HG02884 (cell line): ENCODE results near the gene SAC3D1.

Experiments used
- ATAC-seq: cut with Tn5 transposase; IDR thresholded peaks from one replicate; pipeline ENCODE4 v1.9.1; 2021; ENCODE audit warnings: mild to moderate bottlenecking, moderate library complexity; ENCODE audit not compliant: unreplicated experiment

The SAC3D1 gene

GRCh38 chr11:65059523-65059922, 18.5 kb downstream of the SAC3D1 start:
- ATAC-seq: no peak

GRCh38 chr11:65059959-65060824, 19.2 kb downstream of the SAC3D1 start:
- no peak for ATAC-seq

- no peak for ATAC-seq
Observed at GRCh38 chr11:65060913-65061408, 20.0 kb downstream of the SAC3D1 start.

GRCh38 chr11:65063532-65063931, 22.5 kb downstream of the SAC3D1 start:
- no peak for ATAC-seq

DNA sequence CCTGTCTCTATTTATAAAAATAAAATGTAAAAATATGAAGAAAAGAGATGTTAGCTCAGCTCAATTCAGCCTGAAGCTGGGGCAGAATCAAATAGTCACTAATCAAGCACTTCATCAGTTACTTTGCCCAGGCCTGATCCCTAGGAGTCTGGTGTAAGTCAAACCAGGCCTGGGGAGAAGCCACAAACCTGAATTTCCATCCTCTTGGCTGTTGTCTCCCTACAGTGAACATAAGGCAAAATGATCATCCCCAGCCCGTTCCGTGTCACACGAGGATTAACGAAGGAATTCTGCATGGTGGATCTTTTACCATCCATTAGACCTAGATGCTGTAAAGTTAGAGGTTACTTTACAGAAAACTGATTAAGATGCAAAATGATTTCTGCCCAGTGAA, 23.8 kb downstream of the SAC3D1 start:
- no peak for ATAC-seq

DNA sequence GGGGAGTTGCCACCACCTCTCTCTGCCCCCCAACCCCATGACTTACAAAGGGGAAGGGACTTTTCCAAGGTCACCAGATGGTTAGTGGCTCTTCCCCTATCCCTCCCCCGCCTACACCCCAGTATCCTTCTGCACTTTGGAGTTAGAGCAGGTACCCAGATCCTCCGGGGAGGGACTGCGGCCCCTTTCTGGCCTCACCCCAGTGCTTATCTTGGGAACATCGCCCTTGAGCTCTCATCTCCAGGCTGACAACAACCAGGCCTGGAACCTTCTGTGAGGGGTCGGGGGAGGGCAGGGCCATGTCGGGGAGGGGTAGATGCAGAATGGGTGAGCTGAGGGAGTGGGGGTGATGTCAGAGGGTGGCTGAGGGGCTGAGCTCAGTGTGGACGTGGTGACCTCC, 24.8 kb downstream of the SAC3D1 start:
- no peak for ATAC-seq

GRCh38 chr11:65066315-65066714, 25.3 kb downstream of the SAC3D1 start:
- ATAC-seq: no peak

DNA sequence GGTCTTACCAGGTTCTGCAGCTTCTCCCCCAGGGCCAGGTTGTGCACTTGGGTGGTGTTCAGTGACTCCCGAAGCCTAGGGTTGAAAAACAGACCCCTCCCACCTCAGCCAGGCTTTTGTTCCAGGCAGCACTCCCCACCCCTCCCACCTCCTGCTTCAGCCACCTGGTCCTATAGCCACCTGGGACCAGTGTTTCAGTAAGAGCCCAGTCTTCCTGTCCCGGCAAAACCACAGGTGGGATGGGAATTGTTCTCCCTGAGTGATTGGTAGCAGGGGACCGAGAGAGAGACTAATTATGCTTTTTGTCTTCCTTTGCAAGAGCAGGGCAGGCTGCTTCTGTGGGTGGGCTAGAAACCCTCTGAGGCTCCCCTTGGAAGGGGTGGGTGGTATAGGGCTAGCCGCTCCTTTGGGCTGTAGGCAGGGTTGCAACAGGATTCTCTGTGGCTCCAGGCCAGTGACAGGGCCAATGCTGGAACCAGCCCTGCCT, 25.8 kb downstream of the SAC3D1 start:
- no peak for ATAC-seq

GRCh38 chr11:65067446-65067845, 26.4 kb downstream of the SAC3D1 start:
- no peak for ATAC-seq

DNA sequence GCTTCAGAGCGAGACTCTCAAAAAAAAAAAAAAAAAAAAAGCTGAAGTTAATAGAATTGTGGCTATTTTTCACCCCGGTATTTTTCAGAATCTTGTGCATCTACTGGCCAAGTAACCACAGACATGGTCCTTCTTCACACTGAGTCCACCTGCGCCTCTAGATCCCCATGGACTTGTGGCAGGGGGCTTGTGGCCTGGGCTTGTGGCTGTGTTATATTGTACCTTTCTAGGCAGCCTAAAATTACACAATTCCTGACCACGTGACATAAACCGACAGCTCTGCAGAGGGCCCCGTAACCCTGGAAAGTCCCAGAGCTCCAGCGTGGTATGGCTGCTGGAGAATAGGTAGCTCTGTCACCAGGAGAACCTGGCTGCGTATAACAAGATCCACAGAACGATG, 28.2 kb downstream of the SAC3D1 start:
- no peak for ATAC-seq

- no peak for ATAC-seq
Observed at GRCh38 chr11:65071907-65072630, 31.1 kb downstream of the SAC3D1 start.

DNA sequence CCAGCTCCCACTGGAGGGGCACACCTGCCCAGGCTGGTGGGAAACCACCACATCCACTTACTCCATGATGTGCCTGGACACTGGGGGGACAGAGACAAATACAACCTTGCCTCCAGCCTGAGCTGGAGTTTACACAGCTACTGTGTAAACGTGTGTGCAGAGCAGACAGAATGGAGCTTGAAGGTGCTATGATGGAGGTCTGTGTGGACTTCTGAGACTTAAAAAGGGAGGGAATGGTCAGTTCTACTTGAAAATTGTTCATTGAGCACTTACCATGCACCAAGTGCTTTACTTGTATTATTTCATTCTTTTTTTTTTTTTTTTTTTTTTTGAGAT, 31.6 kb downstream of the SAC3D1 start:
- ATAC-seq: no peak

DNA sequence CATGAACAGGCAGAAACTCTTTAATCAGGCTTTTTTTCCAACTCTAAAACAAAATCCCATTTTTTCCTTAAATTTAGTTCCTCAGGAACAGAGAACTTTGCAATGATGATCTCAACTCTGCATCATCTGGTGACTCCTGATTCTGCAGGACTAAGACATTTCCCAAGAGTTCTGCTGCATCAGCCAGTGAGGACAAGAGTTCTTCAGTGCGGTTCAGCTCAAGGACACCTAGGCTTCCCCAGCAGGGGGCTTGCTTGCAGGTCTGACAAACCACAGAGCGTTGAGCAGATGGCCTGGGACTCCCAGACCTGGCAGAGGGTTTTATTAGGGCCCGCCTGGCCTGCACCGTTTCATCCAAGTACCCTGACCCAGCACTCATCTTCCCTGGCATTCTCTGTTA, 36.4 kb downstream of the SAC3D1 start:
- ATAC-seq: no peak

- no peak for ATAC-seq
Observed at GRCh38 chr11:65078151-65078550, 37.1 kb downstream of the SAC3D1 start.

- ATAC-seq: no peak
Observed at GRCh38 chr11:65078786-65079342, 37.9 kb downstream of the SAC3D1 start.

DNA sequence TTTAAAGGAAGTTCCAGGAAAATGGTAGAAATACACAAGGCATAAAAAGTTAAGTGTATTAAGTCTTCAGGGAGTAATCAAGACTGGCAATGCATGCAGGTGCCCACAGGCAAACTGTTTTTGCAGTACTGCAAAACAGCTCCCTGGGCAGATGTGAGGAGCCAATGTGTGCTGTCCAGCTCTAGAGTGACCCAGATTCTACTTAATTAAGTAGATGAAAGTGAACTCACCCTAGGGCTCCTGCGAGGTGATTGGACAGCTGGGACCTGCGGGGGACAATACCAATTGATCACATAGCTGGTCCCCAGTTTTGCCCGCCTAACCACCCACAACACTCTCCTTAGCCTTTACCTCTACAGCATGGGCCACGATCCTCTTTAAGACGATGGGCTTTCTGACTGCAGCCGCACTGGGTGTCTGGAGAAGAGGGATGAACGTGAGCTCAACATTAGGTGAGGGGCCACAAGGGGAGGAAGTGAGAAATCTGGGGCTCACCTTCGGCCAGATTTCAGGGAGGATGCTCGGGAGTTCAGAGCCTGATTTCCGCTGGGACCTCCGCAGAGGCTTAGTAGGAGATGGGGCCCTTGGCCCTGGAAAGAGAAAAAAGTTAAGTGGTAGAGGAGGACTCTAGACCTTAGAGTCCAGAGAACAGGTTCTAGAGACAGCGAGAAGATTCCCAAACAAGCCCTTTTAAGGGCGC, 42.3 kb downstream of the SAC3D1 start:
- no peak for ATAC-seq

DNA sequence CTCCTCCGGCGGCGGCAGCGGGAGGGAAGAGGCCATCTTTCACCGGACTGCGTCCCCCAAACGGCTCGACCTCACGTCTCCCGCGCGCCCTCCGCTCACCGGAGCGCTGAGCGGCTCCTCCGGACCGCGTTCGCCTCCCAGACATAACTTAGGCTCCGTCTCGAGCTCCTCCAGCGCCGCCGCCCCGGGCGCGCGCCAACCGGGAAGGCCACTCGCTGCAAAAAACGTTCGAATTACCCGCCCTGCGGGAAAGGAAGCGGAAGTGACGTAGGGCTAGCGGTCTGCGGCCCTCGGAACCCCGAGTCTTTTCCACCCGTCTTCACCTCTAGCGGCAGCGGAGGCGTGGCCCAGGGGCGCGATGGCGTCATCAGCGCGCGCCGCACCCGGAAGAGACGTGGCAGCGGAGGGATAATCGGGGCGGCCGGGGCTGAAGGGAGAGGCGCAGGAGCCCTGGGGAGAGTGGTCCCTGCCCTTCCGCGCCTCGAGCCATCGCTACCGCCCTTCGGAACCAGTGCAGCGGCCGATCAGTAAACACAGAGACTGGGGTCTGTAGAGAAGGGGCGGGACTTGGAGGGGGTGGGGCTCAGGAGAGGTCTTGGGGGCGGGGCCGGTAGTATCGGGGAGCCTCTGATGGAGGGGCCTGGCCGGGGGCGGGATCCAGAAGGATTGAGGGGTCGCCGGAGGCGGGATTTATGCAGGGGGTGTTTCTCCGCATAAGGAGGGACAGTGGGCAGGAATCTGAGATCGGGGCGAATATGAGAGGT, 43.0 kb downstream of the SAC3D1 start, which contains the start of the genes CDCA5 and ZFPL1:
TSS of gene CDCA5 (minus strand) at position 207 of the 764 bp plus-strand sequence. CDS start at position 145, 62 bp downstream.
TSS of gene ZFPL1 (plus strand) at position 389 of the 764 bp plus-strand sequence. CDS start 477 bp downstream, outside the sequence.
- ATAC-seq: peak; percentile 87

DNA sequence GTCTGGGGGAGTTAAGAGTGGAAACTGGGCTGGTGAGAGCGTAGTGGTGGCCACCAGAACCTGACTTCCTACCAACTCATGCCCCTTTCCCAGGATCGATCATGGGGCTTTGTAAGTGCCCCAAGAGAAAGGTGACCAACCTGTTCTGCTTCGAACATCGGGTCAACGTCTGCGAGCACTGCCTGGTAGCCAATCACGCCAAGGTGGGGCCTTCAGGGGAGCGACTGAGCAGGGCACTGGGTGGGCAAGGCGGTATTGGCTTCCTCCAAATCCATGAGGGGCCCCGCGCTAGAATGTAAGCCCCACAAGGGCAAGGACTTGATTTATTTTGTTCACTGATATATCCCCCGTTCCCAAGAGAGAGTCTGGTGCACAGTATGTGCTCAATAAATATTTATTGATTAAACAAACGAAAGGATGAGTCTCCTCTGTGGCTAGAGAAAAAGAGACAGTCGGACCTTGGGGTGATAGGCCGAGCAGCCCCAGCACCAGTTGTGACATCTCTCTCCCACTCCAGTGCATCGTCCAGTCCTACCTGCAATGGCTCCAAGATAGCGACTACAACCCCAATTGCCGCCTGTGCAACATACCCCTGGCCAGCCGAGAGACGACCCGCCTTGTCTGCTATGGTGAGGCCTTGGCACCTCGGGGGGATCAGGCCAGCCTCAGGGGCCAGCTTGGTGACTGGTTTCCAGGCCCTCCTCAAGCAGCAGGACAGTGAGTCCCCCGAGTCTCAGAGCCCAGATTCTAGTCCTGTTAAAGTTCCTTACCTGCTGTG, 43.8 kb downstream of the SAC3D1 start:
- no peak for ATAC-seq

GRCh38 chr11:65085446-65085845, 44.4 kb downstream of the SAC3D1 start:
- ATAC-seq: no peak
